GM12864 (cell line): Measurements from ENCODE around the gene ZNF385D.

Experiments used
- DNase-seq: peaks from one replicate; pipeline ENCODE4 v3.0.0-alpha.2; 2011; ENCODE audit warnings: low read depth
- H3K4me3 ChIP-seq: 2 replicates; pipeline ENCODE4 v1.5.1; 2011; ENCODE audit warnings: mild to moderate bottlenecking, low read depth, low read length, control low read depth
- CTCF ChIP-seq: IDR thresholded peaks from 2 replicates; pipeline ENCODE4 v1.5.1; 2011; ENCODE audit warnings: low read depth, mild to moderate bottlenecking, moderate library complexity, low read length, control low read depth, inconsistent platforms; ENCODE audit errors: missing control alignments

ZNF385D gene

GRCh38 chr3:21751886-21752285 lies 876 bp upstream of the ZNF385D start:
- TF ChIP-seq CTCF, result no peak
- DNase-seq, result no peak
- H3K4me3 ChIP-seq, result no peak overlapping the region

- TF ChIP-seq CTCF, result no peak
- DNase-seq, result no peak
- no peak overlapping the region for H3K4me3 ChIP-seq
Measured at GRCh38 chr3:21750080-21750696, 822 bp downstream of the ZNF385D start.

- DNase-seq, result no peak
- no peak for TF ChIP-seq CTCF
- H3K4me3 ChIP-seq, result no peak overlapping the region
Measured at GRCh38 chr3:21747966-21748555, 2.9 kb downstream of the ZNF385D start.

- TF ChIP-seq CTCF, result no peak
- DNase-seq, result no peak
Measured at GRCh38 chr3:21747376-21747775, 3.6 kb downstream of the ZNF385D start.

GRCh38 chr3:21745966-21746365 lies 5.0 kb downstream of the ZNF385D start:
- H3K4me3 ChIP-seq, result no peak overlapping the region
- no peak for DNase-seq
- no peak for TF ChIP-seq CTCF

More at GRCh38 chr3:21747376-21747775, 3.6 kb downstream of the ZNF385D start:
- H3K4me3 ChIP-seq, result no peak overlapping the region

GRCh38 chr3:21744793-21745192 lies 6.2 kb downstream of the ZNF385D start:
- no peak overlapping the region for H3K4me3 ChIP-seq
- no peak for TF ChIP-seq CTCF
- DNase-seq, result no peak
